HG03196 (cell line): ENCODE data around the gene SCARF1.
"Not testable (repeated sequence)": the region's sequence is repeated elsewhere in the genome, so short reads cannot be mapped to it uniquely, and the experiment has no call there.

Experiments used
- ATAC-seq: cut with Tn5 transposase; IDR thresholded peaks from one replicate; pipeline ENCODE4 v1.9.1; 2021; ENCODE audit not compliant: unreplicated experiment

SCARF1 gene

GRCh38 chr17:1645207-1646171 is at the start of gene SCARF1:
SCARF1 (minus strand) TSS chr17:1645732; CDS start chr17:1645697, 35 bp downstream.
- no peak for ATAC-seq

GRCh38 chr17:1693339-1693738 is 47.8 kb upstream of the SCARF1 start:
- ATAC-seq: no peak

GRCh38 chr17:1690544-1691221 is 45.2 kb upstream of the SCARF1 start:
- no peak for ATAC-seq

GRCh38 chr17:1688405-1688804 is 42.9 kb upstream of the SCARF1 start:
- not testable (repeated sequence) for ATAC-seq

GRCh38 chr17:1686086-1686485 is 40.6 kb upstream of the SCARF1 start:
- ATAC-seq: no peak

- peak; percentile 97 for ATAC-seq
These were observed 39.1 kb upstream of the SCARF1 start, which contains the start of gene PRPF8 for GRCh38 chr17:1684378-1685189. PRPF8 (minus strand) TSS chr17:1684867; CDS start chr17:1684571, 296 bp downstream.

- no peak for ATAC-seq
These were observed 37.9 kb upstream of the SCARF1 start for GRCh38 chr17:1683459-1683858.

- no peak for ATAC-seq
These were observed 30.9 kb upstream of the SCARF1 start for GRCh38 chr17:1676401-1676800.

- ATAC-seq: no peak
These were observed 27.7 kb upstream of the SCARF1 start for GRCh38 chr17:1673041-1673785.

- not testable (repeated sequence) for ATAC-seq
These were observed 18.4 kb upstream of the SCARF1 start for GRCh38 chr17:1663934-1664333.

- ATAC-seq: no peak
These were observed 15.5 kb upstream of the SCARF1 start for GRCh38 chr17:1661045-1661444.

- no peak for ATAC-seq
These were observed 12.6 kb upstream of the SCARF1 start for GRCh38 chr17:1658100-1658499.

GRCh38 chr17:1653735-1654134 is 8.2 kb upstream of the SCARF1 start:
- ATAC-seq: no peak

GRCh38 chr17:1652794-1653193 is 7.3 kb upstream of the SCARF1 start:
- not testable (repeated sequence) for ATAC-seq

- ATAC-seq: no peak
These were observed 6.0 kb upstream of the SCARF1 start for GRCh38 chr17:1651559-1651844.

- no peak for ATAC-seq
These were observed 5.4 kb upstream of the SCARF1 start for GRCh38 chr17:1650731-1651558.

- no peak for ATAC-seq
These were observed 4.4 kb upstream of the SCARF1 start, which contains the start of gene RILP for GRCh38 chr17:1649844-1650501. RILP (minus strand) TSS chr17:1649866; CDS start chr17:1649804, 62 bp downstream.

GRCh38 chr17:1648963-1649843 is 3.7 kb upstream of the SCARF1 start:
- ATAC-seq: peak; percentile 57
